Measurements from ENCODE around the gene TMEM106C. TPM values are rescaled to one million over a fixed set of nuclear protein-coding genes. Genes with fewer than 3 reads are reported as not detected.

The TMEM106C gene
- polyA plus RNA-seq (2013, experiment 1 of 2): 71.6 TPM
- polyA plus RNA-seq (2013, experiment 2 of 2): 70.1 TPM

GRCh38 chr12:47963340-47964040 lies at the start of gene TMEM106C:
Gene TMEM106C, plus strand, starts transcription at chr12:47963596. Its CDS starts 641 bp downstream, at chr12:47964237.
- Histone ChIP-seq H3K4me2 (ENCODE audit: insufficient read depth, low read length, poor library complexity, severe bottlenecking) (peak within 1 kb of the TSS; percentile 95), H3K79me1 (ENCODE audit: low read depth, low read length) (peaks cover 3% of the 10 kb centered on the region), H3K27ac (replicated peaks; ENCODE audit: low read length) (no peak within 1 kb of the TSS), H3K4me3 (ENCODE audit: low read length in 2 of 2) (peak within 1 kb of the TSS; percentile 86 to 91), H4K91ac (ENCODE audit: low read depth, low read length, poor library complexity) (no peak within 1 kb of the TSS), H3K23ac (ENCODE audit: low read depth, low read length, poor library complexity) (peak within 1 kb of the TSS; percentile 68), H3K14ac (ENCODE audit: low read length) (peak within 1 kb of the TSS; percentile 21), H4K8ac (ENCODE audit: low read depth, low read length) (no peak within 1 kb of the TSS), H2AK5ac (ENCODE audit: low read depth, low read length) (peak within 1 kb of the TSS; percentile 64), H3K27me3 (ENCODE audit: control insufficient read depth in 3 of 3, insufficient read depth in 3 of 3, low read depth in 1 of 3, low read length in 3 of 3) (peaks cover 0 to 9% (median 8%) of the 10 kb centered on the region in 3 experiments), H3K4ac (ENCODE audit: low read length) (no peak within 1 kb of the TSS), H2AFZ (ENCODE audit: low read length) (peak within 1 kb of the TSS; percentile 99), H3K36me3 (replicated peaks in 1 of 2; ENCODE audit: control insufficient read depth in 2 of 2, insufficient read depth in 2 of 2, low read length in 2 of 2) (peaks cover 9 to 41% of the 10 kb centered on the region in 2 donors), H3K9ac (ENCODE audit: low read depth, low read length, poor library complexity) (peak within 1 kb of the TSS; percentile 74), H3K18ac (ENCODE audit: low read length) (peak within 1 kb of the TSS; percentile 80), H2BK15ac (ENCODE audit: low read length) (peak within 1 kb of the TSS; percentile 72), H2BK12ac (ENCODE audit: low read length) (no peak within 1 kb of the TSS), H2BK5ac (ENCODE audit: low read length) (no peak within 1 kb of the TSS), H2BK120ac (ENCODE audit: low read depth, low read length) (no peak within 1 kb of the TSS), H3K9me3 (replicated peaks in 1 of 2; ENCODE audit: control insufficient read depth in 2 of 2, insufficient read depth in 1 of 2, low read depth in 1 of 2, low read length in 2 of 2) (peaks cover 2 to 4% of the 10 kb centered on the region in 2 donors), H3K4me1 (ENCODE audit: control insufficient read depth in 2 of 2, insufficient read depth in 1 of 2, low read depth in 1 of 2, low read length in 2 of 2) (peaks cover 3% of the 10 kb centered on the region in 2 donors)
- peak; percentile 95 for DNase-seq (ENCODE audit: low spot score)
- no CpG with 5 or more reads among the region's 59 CpGs for WGBS, 2 donors (ENCODE audit: extremely low coverage in 2 of 2, insufficient read length in 2 of 2, insufficient replicate concordance in 1 of 2)

- H3K4me2 ChIP-seq (ENCODE audit: insufficient read depth, low read length, poor library complexity, severe bottlenecking): no peak overlapping the region
- no peak overlapping the region for H4K91ac ChIP-seq (ENCODE audit: low read depth, low read length, poor library complexity)
- no peak overlapping the region for H2BK12ac ChIP-seq (ENCODE audit: low read length)
- no peak overlapping the region for H3K4me3 ChIP-seq (ENCODE audit: low read length in 2 of 2)
- no peaks in the 10 kb centered on the region for H3K9me3 ChIP-seq (replicated peaks in 1 of 2; ENCODE audit: control insufficient read depth in 2 of 2, insufficient read depth in 1 of 2, low read depth in 1 of 2, low read length in 2 of 2)
- no peak overlapping the region for H3K4ac ChIP-seq (ENCODE audit: low read length)
- no peak overlapping the region for H2BK15ac ChIP-seq (ENCODE audit: low read length)
- peaks cover 0 to 1% of the 10 kb centered on the region in 2 donors for H3K4me1 ChIP-seq (ENCODE audit: control insufficient read depth in 2 of 2, insufficient read depth in 1 of 2, low read depth in 1 of 2, low read length in 2 of 2)
- WGBS, 2 donors (ENCODE audit: extremely low coverage in 2 of 2, insufficient read length in 2 of 2, insufficient replicate concordance in 1 of 2): no CpG with 5 or more reads among the region's 6 CpGs
- no peak for DNase-seq (ENCODE audit: low spot score)
- H3K36me3 ChIP-seq (replicated peaks in 1 of 2; ENCODE audit: control insufficient read depth in 2 of 2, insufficient read depth in 2 of 2, low read length in 2 of 2): no peaks in the 10 kb centered on the region
- H3K27ac ChIP-seq (replicated peaks; ENCODE audit: low read length): no peak overlapping the region
- H3K79me1 ChIP-seq (ENCODE audit: low read depth, low read length): no peaks in the 10 kb centered on the region
- no peak overlapping the region for H2AFZ ChIP-seq (ENCODE audit: low read length)
- no peak overlapping the region for H3K18ac ChIP-seq (ENCODE audit: low read length)
- H3K27me3 ChIP-seq (ENCODE audit: control insufficient read depth in 3 of 3, insufficient read depth in 3 of 3, low read depth in 1 of 3, low read length in 3 of 3): peaks cover 0 to 41% (median 0%) of the 10 kb centered on the region in 3 experiments
- H3K14ac ChIP-seq (ENCODE audit: low read length): no peak overlapping the region
- H2BK5ac ChIP-seq (ENCODE audit: low read length): no peak overlapping the region
- H2BK120ac ChIP-seq (ENCODE audit: low read depth, low read length): no peak overlapping the region
- no peak overlapping the region for H3K9ac ChIP-seq (ENCODE audit: low read depth, low read length, poor library complexity)
- no peak overlapping the region for H3K23ac ChIP-seq (ENCODE audit: low read depth, low read length, poor library complexity)
- no peak overlapping the region for H2AK5ac ChIP-seq (ENCODE audit: low read depth, low read length)
- no peak overlapping the region for H4K8ac ChIP-seq (ENCODE audit: low read depth, low read length)
These were observed 42.5 kb upstream of the TMEM106C start for GRCh38 chr12:47920913-47921312.

- Histone ChIP-seq H4K8ac (ENCODE audit: low read depth, low read length) (no peak overlapping the region), H4K91ac (ENCODE audit: low read depth, low read length, poor library complexity) (no peak overlapping the region), H3K79me1 (ENCODE audit: low read depth, low read length) (no peaks in the 10 kb centered on the region), H3K9ac (ENCODE audit: low read depth, low read length, poor library complexity) (no peak overlapping the region), H3K14ac (ENCODE audit: low read length) (no peak overlapping the region), H3K4me3 (ENCODE audit: low read length in 2 of 2) (no peak overlapping the region), H2BK12ac (ENCODE audit: low read length) (no peak overlapping the region), H2AFZ (ENCODE audit: low read length) (no peak overlapping the region), H3K9me3 (replicated peaks in 1 of 2; ENCODE audit: control insufficient read depth in 2 of 2, insufficient read depth in 1 of 2, low read depth in 1 of 2, low read length in 2 of 2) (no peaks in the 10 kb centered on the region), H3K4ac (ENCODE audit: low read length) (no peak overlapping the region), H2BK120ac (ENCODE audit: low read depth, low read length) (no peak overlapping the region), H3K4me2 (ENCODE audit: insufficient read depth, low read length, poor library complexity, severe bottlenecking) (no peak overlapping the region), H2BK15ac (ENCODE audit: low read length) (no peak overlapping the region), H3K27me3 (ENCODE audit: control insufficient read depth in 3 of 3, insufficient read depth in 3 of 3, low read depth in 1 of 3, low read length in 3 of 3) (peaks cover 0 to 45% (median 0%) of the 10 kb centered on the region in 3 experiments), H2AK5ac (ENCODE audit: low read depth, low read length) (no peak overlapping the region), H3K23ac (ENCODE audit: low read depth, low read length, poor library complexity) (no peak overlapping the region), H3K27ac (replicated peaks; ENCODE audit: low read length) (no peak overlapping the region), H3K36me3 (replicated peaks in 1 of 2; ENCODE audit: control insufficient read depth in 2 of 2, insufficient read depth in 2 of 2, low read length in 2 of 2) (no peaks in the 10 kb centered on the region), H2BK5ac (ENCODE audit: low read length) (no peak overlapping the region), H3K4me1 (ENCODE audit: control insufficient read depth in 2 of 2, insufficient read depth in 1 of 2, low read depth in 1 of 2, low read length in 2 of 2) (peaks cover 0 to 1% of the 10 kb centered on the region in 2 donors), H3K18ac (ENCODE audit: low read length) (no peak overlapping the region)
- WGBS, 2 donors (ENCODE audit: extremely low coverage in 2 of 2, insufficient read length in 2 of 2, insufficient replicate concordance in 1 of 2): no CpG with 5 or more reads among the region's 1 CpG
- DNase-seq (ENCODE audit: low spot score): no peak
These were observed 41.5 kb upstream of the TMEM106C start for GRCh38 chr12:47921907-47922306.

- Histone ChIP-seq H2BK5ac (ENCODE audit: low read length) (no peak overlapping the region), H3K4me2 (ENCODE audit: insufficient read depth, low read length, poor library complexity, severe bottlenecking) (no peak overlapping the region), H2AK5ac (ENCODE audit: low read depth, low read length) (no peak overlapping the region), H3K27me3 (ENCODE audit: control insufficient read depth in 3 of 3, insufficient read depth in 3 of 3, low read depth in 1 of 3, low read length in 3 of 3) (peaks cover 0 to 71% (median 2%) of the 10 kb centered on the region in 3 experiments), H2BK12ac (ENCODE audit: low read length) (no peak overlapping the region), H3K18ac (ENCODE audit: low read length) (no peak overlapping the region), H3K27ac (replicated peaks; ENCODE audit: low read length) (no peak overlapping the region), H3K4me3 (ENCODE audit: low read length in 2 of 2) (no peak overlapping the region), H2BK15ac (ENCODE audit: low read length) (no peak overlapping the region), H2AFZ (ENCODE audit: low read length) (no peak overlapping the region), H4K8ac (ENCODE audit: low read depth, low read length) (no peak overlapping the region), H3K36me3 (replicated peaks in 1 of 2; ENCODE audit: control insufficient read depth in 2 of 2, insufficient read depth in 2 of 2, low read length in 2 of 2) (no peaks in the 10 kb centered on the region), H3K9me3 (replicated peaks in 1 of 2; ENCODE audit: control insufficient read depth in 2 of 2, insufficient read depth in 1 of 2, low read depth in 1 of 2, low read length in 2 of 2) (peaks cover 0 to 4% of the 10 kb centered on the region in 2 donors), H3K4me1 (ENCODE audit: control insufficient read depth in 2 of 2, insufficient read depth in 1 of 2, low read depth in 1 of 2, low read length in 2 of 2) (no peaks in the 10 kb centered on the region), H3K9ac (ENCODE audit: low read depth, low read length, poor library complexity) (no peak overlapping the region), H3K4ac (ENCODE audit: low read length) (no peak overlapping the region), H3K14ac (ENCODE audit: low read length) (no peak overlapping the region), H4K91ac (ENCODE audit: low read depth, low read length, poor library complexity) (no peak overlapping the region), H3K23ac (ENCODE audit: low read depth, low read length, poor library complexity) (no peak overlapping the region), H2BK120ac (ENCODE audit: low read depth, low read length) (no peak overlapping the region), H3K79me1 (ENCODE audit: low read depth, low read length) (no peaks in the 10 kb centered on the region)
- WGBS, 2 donors (ENCODE audit: extremely low coverage in 2 of 2, insufficient read length in 2 of 2, insufficient replicate concordance in 1 of 2): no CpG with 5 or more reads among the region's 3 CpGs
- no peak for DNase-seq (ENCODE audit: low spot score)
These were observed 36.0 kb upstream of the TMEM106C start for GRCh38 chr12:47927346-47927745.

Data from neuronal stem cell (in vitro differentiated cells).